HG03045 (cell line): Measurements from ENCODE around the gene SH3RF2.
"Not testable (repeated sequence)": the region's sequence is repeated elsewhere in the genome, so short reads cannot be mapped to it uniquely, and the experiment has no call there.

Experiments
- ATAC-seq: cut with Tn5 transposase; IDR thresholded peaks from one replicate; pipeline ENCODE4 v1.9.1; 2021; ENCODE audit warnings: mild to moderate bottlenecking, moderate library complexity; ENCODE audit not compliant: unreplicated experiment

The SH3RF2 gene

DNA sequence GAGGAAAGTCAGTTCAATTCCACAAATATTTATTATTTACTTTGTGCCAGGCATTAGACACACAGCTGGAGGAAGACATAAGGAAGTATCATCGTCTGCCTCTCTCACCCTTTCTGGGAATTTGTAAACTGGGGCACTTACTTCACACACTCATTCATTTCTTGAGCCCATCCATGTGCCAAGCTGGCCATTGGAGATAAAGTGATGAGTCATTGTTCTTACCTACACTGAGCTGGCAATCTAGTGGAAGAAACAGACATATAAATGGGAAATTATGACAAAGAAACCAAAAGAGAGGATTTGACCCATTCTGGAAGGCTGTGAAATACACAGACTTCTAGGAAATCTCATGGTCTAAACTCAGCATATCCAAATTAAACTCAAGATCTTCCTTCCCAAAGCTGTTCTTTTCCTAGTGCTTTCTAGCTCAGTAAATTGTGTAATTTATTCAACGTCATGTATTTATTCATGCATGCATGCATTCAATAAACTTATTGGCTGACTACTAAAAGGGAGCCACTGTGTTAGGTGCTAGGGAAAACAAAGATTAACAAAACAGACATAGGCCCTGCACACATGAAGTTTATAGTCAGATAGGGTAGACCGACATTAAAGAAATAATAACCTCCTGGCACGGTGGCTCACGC, 65.3 kb downstream of the SH3RF2 start:
- ATAC-seq: no peak

DNA sequence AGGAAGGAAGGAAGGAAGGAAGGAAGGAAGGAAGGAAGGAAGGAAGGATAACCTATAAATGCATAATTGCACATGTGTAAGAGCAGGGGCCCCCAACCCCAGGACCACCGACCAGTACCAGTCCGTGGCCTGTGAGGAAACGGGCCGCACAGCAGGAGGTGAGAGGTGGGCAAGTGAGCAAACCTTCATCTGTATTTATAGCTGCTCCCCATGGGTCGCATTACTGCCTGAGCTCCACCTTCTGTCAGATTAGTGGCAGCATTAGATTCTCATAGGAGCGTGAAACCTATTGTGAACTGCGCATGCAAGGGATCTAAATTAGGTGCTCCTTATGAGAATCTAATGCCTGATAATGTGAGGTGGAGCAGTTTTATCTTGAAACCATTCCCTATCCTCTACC, 66.1 kb downstream of the SH3RF2 start:
- no peak for ATAC-seq

DNA sequence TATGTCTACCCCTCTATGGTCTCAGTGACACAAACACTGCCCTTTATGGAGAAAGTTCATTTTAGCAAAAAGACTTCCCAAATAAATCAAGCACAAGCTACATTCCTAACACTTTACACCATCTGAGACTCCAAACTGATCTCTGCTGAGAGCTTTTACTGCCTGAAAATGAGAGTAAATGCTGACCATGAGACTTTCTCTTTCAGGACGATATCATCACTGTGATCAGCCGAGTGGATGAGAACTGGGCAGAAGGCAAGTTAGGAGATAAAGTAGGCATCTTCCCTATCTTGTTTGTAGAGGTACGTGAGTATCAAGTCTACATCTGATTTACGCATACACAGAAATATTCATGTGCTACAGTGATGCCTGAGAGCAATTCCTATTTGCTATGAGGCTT, 67.5 kb downstream of the SH3RF2 start:
- ATAC-seq: no peak

GRCh38 chr5:146005264-146005663, 68.9 kb downstream of the SH3RF2 start:
- ATAC-seq: no peak

DNA sequence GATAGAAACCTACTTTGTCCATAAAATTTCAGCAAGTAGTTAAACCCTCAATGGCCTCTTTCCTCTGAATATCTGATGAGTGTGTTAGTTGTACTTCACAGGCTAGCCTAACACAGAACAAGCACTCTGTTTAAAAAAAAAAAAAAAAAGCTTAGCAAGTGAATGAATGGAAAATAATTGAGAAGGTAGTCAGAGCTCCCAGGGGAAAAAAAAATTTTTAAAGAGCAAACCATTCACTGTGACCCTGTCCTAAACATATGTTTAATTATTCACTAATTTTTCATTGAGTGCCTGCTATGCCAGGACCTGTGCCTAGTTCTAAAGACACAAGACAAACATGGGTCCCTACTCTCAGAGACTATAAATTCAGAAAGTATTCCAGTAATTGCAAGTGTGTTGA, 69.3 kb downstream of the SH3RF2 start:
- no peak for ATAC-seq

DNA sequence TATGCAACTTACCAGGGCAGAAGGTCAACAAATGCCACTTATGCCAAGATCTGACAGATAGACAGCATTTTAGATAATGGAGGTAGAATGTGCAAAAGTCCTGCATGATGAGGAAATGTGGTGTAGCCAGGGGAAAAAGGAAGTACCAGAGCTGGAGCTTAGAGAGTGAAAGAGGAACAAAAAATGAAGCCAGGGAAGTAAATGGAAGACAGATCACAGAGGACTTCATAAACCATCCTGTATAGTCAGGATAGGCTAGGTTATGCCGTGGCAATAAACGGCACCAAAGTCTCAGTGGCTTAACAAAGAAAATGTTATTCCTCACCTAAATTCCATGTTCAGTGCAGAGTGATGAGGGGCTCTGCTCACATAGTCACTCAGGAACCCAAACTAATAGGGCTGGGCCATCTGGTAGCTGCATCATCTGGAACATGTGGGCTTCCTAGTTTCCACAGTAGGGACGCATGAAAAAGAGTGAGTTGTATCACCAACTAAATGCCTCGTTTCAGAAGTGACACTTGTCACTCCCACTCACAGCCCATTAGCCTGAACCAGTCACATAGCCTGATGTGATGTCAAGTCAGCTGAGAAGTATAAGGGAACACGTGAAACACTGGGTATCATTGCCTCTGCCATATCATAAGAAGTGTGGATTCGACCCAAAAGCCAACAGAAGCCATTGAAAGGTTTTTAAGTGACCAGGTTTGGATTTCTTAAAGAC, 70.3 kb downstream of the SH3RF2 start:
- ATAC-seq: no peak

- no peak for ATAC-seq
These were observed 70.9 kb downstream of the SH3RF2 start for GRCh38 chr5:146007270-146007669.

DNA sequence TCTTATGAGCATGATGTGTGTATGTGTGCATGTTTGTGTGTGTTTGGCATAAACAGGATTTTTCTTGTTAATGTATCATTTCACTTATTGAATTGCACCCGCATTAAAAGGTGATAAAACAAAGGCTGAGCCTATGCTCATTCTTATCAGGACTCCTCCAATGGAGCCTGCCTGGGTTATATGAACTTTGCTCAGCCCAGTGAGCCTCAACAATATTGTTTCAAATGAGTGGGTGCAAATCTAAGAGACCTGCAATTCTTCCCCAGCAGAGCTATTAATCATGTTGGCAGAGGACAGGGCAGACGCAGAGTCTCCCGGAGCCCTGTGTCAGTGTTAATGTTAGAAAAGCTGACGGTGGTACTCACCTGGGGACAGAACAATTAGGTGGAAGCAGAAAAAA, 71.6 kb downstream of the SH3RF2 start:
- no peak for ATAC-seq

GRCh38 chr5:146009020-146009419, 72.6 kb downstream of the SH3RF2 start:
- ATAC-seq: no peak

- ATAC-seq: not testable (repeated sequence)
These were observed 74.1 kb downstream of the SH3RF2 start for GRCh38 chr5:146010447-146010846.

DNA sequence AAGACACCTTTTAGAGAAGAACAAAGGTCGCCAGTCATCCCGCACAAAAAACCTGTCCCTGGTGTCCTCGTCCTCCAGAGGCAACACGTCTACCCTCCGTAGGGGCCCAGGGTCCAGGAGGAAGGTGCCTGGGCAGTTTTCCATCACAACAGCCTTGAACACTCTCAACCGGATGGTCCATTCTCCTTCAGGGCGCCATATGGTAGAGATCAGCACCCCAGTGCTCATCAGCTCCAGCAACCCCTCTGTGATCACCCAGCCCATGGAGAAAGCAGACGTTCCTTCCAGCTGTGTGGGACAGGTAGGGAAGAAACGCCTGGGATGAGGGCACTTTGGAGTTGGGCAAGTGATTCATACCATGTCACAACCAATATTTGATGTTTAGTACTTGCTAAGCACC, 77.4 kb downstream of the SH3RF2 start:
- no peak for ATAC-seq

DNA sequence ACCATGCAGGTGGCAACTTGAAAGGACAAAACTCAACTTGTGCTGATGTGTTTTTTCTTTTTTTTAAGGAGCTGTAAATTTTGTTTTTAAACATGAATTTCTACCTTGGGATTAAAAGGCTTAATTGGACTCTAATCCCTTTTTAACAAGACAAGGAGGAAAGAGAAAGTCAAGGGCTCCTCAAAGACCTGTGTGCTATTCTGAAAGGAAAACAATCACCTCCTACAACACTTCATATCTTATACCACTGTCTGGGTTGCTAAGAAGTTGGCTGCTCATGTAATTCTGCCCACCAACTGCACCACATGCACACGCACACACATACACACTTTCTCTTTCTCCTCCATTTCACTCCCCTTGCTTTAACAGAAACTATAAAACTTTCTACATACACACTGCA, 78.6 kb downstream of the SH3RF2 start:
- ATAC-seq: no peak

DNA sequence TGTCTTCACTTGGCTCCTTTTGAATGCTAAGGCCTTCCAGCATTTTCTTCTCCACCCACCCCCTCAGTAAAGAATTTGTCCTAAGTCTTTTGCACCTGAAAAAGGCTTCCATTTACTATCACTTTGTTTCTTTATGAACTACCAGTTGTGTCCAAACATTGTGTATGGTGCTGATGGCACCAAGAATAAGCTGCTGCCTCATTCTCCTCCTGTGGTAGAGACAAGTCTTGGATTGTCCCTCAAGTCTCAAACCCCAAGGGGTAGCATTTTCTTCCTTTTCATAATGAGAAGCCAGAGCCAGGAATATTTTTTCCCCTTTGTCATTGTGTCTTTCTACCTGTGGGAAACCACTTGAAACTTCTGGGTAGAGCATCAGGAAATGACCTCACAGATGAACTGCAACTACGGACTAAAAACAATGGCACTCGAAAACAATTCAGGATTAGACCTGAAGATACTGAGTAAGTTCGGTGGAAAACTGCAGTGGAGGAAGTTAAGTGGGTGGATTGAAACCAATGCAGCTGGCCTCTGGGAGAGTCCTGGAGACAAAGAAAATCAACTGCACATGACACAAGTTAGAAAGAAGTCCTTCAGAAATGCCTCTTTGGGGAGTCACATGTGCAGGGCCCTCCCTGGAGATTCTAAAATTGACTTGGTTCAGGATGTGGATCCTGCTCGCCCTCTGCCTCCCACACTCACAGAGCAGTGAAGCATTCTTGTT, 80.5 kb downstream of the SH3RF2 start:
- ATAC-seq: no peak

DNA sequence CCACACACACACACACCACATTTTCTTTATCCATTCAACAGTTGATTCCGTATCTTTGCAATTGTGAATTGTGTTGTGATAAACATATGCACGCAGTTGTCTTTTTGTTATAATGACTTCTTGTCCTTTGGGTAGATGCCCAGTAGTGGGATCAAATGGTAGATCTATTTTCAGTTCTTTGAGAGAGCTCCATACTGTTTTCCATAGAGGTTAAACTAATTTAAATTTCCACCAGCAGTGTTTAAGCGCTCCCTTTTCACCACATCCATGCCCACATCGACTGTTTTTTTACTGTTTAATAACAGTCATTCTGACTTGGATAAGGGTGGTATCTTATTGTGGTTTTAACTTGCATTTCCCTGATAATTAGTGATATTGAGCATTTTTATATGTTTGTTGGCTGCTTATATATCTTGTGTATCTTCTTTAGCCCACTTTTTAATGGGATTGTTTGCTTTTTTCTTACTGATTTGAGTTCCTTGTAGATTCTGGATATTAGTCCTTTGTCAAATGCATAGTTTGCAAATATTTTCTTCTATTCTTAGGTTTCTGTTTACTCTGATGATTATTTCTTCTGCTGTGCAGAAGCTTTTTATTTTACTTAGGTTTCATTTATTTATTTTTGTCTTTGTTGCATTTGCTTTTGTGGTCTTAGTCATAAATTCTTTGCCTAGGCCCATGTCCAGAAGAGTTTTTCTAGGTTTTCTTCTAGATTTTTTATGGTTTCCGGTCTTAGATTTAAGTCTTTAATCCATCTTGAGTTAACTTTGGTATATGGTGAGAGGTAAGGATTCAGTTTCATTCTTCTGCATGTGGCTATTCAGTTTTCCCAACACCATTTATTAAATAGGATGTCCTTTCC, 82.4 kb downstream of the SH3RF2 start:
- no peak for ATAC-seq

DNA sequence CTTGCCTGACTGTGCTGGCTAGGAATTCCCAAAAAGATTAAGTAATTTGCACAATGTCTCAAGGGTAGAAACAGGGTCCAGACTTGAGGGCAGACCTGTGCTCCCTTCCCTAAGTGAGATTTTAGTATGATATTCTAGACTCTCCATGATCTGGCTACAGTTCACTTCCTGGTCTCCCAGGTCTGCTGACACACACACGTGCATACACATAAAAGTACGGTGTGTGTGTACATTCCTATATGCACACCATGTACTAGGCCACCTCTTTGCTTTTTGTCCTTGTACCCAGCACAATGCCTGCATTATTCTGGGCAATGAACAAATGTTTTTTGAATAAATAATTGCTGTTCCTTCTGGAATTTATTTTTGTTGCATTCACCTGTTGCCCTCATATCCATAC, 83.7 kb downstream of the SH3RF2 start:
- ATAC-seq: no peak

DNA sequence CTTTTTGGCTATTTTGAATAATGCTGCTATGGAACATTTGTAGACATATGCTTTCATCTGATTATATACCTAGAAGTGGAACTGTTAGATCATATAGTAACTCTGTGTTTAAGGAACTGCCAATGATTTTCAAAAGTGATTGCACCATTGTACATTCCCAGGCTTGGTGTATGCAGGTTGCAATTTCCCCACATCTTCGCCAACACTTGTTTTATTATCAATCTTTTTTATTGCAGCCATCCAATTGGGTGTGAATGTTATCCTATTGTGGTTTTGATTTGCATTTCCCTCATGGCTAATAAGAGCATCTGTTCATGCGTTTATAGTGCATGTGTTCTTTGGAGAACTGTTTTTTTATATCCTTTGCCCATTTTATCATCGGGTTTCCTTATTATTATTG, 87.7 kb downstream of the SH3RF2 start:
- ATAC-seq: no peak

DNA sequence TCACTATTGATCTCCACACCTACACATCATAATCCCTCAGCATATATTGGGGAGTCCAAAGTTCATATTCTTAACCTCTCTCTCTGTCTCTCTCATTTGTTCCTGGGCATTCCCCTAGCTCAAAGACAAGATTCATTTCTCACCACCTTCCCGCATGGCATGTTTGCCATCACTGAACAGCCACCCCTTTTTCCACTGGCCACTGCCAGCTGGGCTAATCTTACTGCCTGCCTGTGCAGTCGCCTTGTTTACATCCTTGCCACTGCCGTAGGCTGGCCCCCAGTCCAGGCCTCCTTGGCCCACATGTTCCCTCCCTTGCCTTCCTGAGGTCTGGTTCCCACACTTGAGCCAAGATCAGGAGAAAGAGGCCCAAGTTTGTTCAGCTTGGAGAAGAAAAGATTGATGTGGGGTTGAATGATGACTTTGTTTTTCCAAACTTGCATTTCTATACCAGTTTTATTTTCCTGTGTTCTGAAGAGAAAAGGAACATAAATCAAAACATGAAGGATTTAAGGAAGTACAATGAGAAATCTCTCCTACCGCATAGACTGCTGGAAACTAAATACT, 88.8 kb downstream of the SH3RF2 start:
- ATAC-seq: no peak

- no peak for ATAC-seq
These were observed 89.3 kb downstream of the SH3RF2 start for GRCh38 chr5:146025681-146026080.

DNA sequence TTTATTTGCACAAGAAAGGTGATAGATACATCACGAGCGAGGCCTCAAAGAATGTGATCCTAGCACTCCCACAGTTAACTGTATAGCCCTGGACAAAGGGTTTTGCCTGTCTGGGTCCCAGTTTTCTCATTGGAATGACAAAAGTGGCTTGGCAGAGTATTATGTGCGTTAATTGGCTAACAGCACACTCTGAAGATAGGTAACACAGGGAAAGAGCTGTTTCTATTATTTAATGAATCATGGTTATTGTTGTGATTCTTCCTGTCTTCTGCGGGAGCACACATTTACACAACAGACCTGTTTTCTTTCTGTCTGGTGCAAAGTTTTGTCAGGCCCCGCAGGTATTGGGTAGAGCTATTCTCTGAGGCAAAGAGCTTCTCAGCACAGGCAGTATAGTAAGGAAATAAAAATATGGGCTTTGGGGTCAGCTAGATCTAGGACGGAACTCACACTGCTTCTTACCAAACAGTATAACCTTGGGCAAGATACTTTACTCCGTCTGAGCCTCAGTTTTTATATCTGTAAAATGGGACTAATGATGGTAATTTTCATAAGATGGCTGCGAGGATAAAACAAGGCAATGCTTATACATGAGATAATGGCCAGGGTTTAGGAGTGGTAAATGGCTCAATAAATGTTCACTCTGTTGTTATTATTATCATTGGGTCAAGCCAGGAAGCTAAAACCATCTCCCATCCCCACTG, 90.1 kb downstream of the SH3RF2 start:
- no peak for ATAC-seq

DNA sequence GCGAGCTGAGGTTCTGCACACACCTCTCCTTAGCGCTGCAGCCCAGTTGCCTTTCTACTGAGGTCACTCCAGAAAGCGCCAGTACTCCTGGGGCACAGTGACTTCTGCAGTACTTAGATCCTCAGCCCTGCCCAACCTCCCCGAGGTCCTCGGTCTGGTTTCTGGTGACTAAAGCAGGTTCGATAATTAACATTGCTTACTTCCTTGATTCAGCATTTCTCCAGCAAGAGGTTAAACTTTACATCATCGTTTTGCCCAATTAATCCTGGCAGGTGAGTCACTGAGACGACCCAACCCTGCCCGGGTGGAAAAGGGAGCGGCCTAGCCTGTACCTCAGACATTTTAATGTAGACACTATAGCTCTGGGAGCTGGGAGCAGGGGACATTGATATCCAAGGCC, 91.4 kb downstream of the SH3RF2 start:
- ATAC-seq: no peak
